Thyroid gland (tissue), 4 donors: ENCODE measurements around the gene IMP3. TPM values are rescaled to one million over a fixed set of nuclear protein-coding genes. Genes with fewer than 3 reads are reported as not detected.
"Not testable (repeated sequence)": the region's sequence is repeated elsewhere in the genome, so short reads cannot be mapped to it uniquely, and the experiment has no call there.

Experiments
- DNase-seq, 2 donors: peaks; one replicate each; pipeline ENCODE4 v3.0.0-alpha.2; 2019
- H3K27ac ChIP-seq, 3 donors: fragments of 200-600 bp; sonication (generic); 1 replicate in 2 of 3; 2 replicates in 1 of 3; pipeline ENCODE4 v1.5.1; 2016 to 2019; ENCODE audit warnings: mild to moderate bottlenecking in 1 of 3, moderate library complexity in 1 of 3
- H3K27me3 ChIP-seq: fragments of 200-600 bp; sonication (generic); one replicate; pipeline ENCODE4 v1.5.1; 2019
- H3K36me3 ChIP-seq, 2 donors: fragments of 200-600 bp; sonication (generic); one replicate each; pipeline ENCODE4 v1.5.1; 2016 to 2019
- H3K4me1 ChIP-seq, 2 donors: fragments of 200-600 bp; sonication (generic); one replicate each; pipeline ENCODE4 v1.5.1; 2017 to 2019
- H3K4me3 ChIP-seq, 3 donors: fragments of 200-600 bp; sonication (generic); replicated peaks in 1 of 3; 1 replicate in 2 of 3; 2 replicates in 1 of 3; pipeline ENCODE4 v1.5.1; 2016; ENCODE audit warnings: mild to moderate bottlenecking in 1 of 3
- H3K9me3 ChIP-seq: fragments of 200-600 bp; sonication (generic); one replicate; pipeline ENCODE4 v1.5.1; 2017
- POLR2A ChIP-seq, 2 donors: fragments of 450-650 bp; IDR thresholded peaks; one replicate each; pipeline ENCODE4 v1.6.1; 2017; ENCODE audit warnings: antibody characterized with exemption in 2 of 2, mild to moderate bottlenecking in 2 of 2, moderate library complexity in 1 of 2
- WGBS, 2 donors: methylation state at CpG; one replicate each; pipeline ENCODE4 v1.1.5; 2017; 5-methylcytosine and 5-hydroxymethylcytosine counted together
- intact Hi-C: fragments of 100-400 bp; cut with DNase I; formaldehyde crosslinking; loops from one replicate; pipeline ENCODE4 v1.15.1; 2023
- total RNA-seq, 4 donors: library from RNA; depleted of rRNA; stranded (reverse); fragments of >200 nt; gene quantifications; one replicate each; pipeline ENCODE4 v1.2.3, GENCODE V29; 2016
- TF ChIP-seq, protein P1 (sequence below), 6 experiments: fragments of 200-600 bp in 3 of 6; fragments of 450-650 bp in 3 of 6; sonication (generic) in 3 of 6; IDR thresholded peaks; one replicate each; pipeline ENCODE4 v1.5.1; 2016 to 2019; ENCODE audit warnings: antibody characterized with exemption in 6 of 6, mild to moderate bottlenecking in 2 of 6, inconsistent platforms in 1 of 6, moderate library complexity in 1 of 6

The IMP3 gene
- total RNA-seq, 4 donors from 2014 or later = 75.2 to 187 (median 133) TPM

DNA sequence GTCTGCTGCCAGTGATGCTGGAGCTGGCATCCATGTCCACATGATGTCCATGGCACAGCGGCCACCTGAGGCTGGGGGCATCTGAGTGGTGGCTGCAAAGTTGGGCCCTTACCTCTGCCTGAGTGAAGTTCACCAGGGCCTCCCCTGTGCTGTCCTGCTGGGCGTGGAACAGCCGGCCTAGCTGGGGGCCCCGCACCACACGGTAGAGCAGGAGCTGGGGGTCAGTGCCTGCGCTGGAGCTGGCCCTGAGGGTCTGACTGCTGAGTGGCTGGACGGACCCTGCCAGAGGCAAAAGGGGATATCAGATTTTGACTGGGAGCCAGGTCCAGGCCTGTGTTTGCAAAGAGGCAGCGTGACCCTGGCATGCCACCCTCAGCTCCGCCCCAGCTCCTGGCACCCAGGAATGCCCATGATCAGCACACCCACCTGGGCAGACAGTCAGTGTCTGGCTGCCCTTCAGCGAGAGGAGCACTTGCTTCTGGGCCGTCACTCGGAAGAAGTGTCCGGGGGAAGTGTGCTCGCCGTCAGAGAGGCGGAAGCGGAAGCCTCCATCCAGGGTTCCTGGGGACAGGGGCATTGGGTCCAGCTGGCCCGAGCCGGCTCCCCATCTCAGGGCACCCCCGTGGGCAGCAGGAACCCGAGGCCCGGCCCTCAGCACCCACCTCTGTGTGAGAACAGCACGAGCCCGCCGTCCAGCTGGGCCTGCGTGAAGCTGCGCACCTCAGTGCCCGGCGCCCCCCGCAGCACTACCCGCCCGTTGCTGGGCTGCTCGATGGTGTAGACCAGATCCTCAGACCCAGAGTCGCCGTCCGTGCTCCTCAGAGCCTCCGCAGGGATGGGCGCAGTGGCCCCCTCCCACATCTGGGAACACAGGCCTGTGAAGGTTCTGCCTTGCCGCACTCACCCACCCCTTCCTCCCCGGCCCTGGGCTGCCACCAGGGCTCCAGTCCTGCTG lies 42.4 kb upstream of the IMP3 start:
- Histone ChIP-seq H3K4me1 (peaks cover 4 to 7% of the 10 kb centered on the region in 2 donors), H3K4me3 (no peak overlapping the region), H3K27ac (no peak overlapping the region), H3K27me3 (no peaks in the 10 kb centered on the region), H3K36me3 (no peaks in the 10 kb centered on the region), H3K9me3 (no peaks in the 10 kb centered on the region)
- DNase-seq = no peak
- intact Hi-C loops = loop anchor here (5.0 to 10.0 kb wide), 3 partner anchors 48 to 315 kb away; partner anchors contain the start of gene MAN2C1
- no peak for TF ChIP-seq POLR2A (IDR thresholded peaks at IDR 0.05)
- TF ChIP-seq, protein P1, sequence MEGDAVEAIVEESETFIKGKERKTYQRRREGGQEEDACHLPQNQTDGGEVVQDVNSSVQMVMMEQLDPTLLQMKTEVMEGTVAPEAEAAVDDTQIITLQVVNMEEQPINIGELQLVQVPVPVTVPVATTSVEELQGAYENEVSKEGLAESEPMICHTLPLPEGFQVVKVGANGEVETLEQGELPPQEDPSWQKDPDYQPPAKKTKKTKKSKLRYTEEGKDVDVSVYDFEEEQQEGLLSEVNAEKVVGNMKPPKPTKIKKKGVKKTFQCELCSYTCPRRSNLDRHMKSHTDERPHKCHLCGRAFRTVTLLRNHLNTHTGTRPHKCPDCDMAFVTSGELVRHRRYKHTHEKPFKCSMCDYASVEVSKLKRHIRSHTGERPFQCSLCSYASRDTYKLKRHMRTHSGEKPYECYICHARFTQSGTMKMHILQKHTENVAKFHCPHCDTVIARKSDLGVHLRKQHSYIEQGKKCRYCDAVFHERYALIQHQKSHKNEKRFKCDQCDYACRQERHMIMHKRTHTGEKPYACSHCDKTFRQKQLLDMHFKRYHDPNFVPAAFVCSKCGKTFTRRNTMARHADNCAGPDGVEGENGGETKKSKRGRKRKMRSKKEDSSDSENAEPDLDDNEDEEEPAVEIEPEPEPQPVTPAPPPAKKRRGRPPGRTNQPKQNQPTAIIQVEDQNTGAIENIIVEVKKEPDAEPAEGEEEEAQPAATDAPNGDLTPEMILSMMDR (IDR thresholded peaks at IDR 0.05) = no peak
- WGBS, 2 donors = 86 to 96% methylated on average over 20 to 22 of the region's 40 CpGs

DNA sequence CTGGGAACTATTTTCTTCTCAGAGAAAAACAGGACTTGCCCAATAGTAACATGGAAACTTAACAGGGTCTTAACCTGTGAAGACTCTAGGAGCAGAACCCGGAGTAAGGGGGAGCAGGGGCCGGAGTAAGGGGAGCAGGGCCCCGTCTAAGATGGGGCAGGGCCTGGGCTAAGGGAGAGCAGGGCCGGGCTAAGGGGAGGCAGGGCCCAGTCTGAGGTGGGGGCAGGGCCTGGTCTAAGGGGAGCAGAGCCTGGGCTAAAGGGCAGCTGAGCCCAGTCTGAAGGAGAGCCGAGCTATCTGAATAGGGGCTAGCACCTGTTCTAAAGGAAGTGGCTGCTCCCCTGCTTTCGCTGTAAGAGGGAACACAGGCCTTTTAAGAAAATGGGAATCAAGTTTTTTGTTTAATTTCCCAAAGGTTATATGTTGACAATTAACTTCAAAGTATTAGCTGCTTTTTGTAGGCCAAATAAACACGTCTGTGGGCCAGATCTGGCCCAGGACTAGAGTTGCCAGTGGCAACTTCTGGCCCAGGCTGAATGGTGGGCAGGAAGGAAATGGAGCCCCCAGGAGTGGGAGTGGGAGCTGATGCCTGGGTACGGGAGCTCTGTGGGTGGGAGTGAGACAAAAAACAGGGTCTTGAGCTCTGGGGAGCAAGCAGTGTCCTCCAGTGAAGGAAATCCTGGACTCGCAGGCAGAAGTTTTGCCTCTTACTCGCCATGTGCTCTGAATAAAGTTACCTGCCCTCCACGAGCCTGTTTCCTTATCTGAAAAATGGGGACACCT lies 40.2 kb upstream of the IMP3 start:
- intact Hi-C loops = loop anchor here (5.0 to 10.0 kb wide), 3 partner anchors 45 to 313 kb away; partner anchors contain the start of gene MAN2C1
- H3K36me3 ChIP-seq = no peaks in the 10 kb centered on the region
- H3K27ac ChIP-seq = no peak overlapping the region

DNA sequence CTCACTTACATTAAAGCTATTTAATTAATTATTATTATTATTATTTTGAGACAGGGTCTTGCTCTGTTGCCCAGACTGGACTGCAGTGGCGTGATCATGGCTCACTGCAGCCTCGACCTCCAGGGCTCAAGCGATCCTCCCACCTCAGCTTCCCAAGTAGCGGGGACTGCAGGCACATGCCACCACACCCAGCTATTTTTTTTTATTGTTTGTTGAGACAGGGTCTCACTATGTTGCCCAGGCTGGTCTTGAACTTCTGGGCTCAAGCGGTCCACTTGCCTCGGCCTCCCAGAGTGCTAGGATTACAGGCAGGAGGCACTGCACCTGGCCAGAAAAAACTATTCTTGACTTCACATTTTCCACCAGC lies 38.3 kb upstream of the IMP3 start:
- peaks cover 8 to 14% of the 10 kb centered on the region in 2 donors for H3K4me1 ChIP-seq
- H3K36me3 ChIP-seq, intact Hi-C loops, H3K27ac ChIP-seq, DNase-seq, H3K9me3 ChIP-seq, H3K4me3 ChIP-seq, H3K27me3 ChIP-seq: not testable (repeated sequence)
- 93 to 94% methylated on average over 6 of the region's 6 CpGs for WGBS, 2 donors

More for the DNA sequence above, 40.2 kb upstream of the IMP3 start:
- WGBS, 2 donors = 82 to 83% methylated on average over 11 of the region's 11 CpGs
- H3K9me3 ChIP-seq = no peaks in the 10 kb centered on the region
- H3K27me3 ChIP-seq = no peaks in the 10 kb centered on the region
- no peak overlapping the region for H3K4me3 ChIP-seq
- H3K4me1 ChIP-seq = peaks cover 4 to 9% of the 10 kb centered on the region in 2 donors
- DNase-seq = no peak
- no peak for TF ChIP-seq POLR2A (IDR thresholded peaks at IDR 0.05)
- TF ChIP-seq, protein P1 (IDR thresholded peaks at IDR 0.05) = no peak

DNA sequence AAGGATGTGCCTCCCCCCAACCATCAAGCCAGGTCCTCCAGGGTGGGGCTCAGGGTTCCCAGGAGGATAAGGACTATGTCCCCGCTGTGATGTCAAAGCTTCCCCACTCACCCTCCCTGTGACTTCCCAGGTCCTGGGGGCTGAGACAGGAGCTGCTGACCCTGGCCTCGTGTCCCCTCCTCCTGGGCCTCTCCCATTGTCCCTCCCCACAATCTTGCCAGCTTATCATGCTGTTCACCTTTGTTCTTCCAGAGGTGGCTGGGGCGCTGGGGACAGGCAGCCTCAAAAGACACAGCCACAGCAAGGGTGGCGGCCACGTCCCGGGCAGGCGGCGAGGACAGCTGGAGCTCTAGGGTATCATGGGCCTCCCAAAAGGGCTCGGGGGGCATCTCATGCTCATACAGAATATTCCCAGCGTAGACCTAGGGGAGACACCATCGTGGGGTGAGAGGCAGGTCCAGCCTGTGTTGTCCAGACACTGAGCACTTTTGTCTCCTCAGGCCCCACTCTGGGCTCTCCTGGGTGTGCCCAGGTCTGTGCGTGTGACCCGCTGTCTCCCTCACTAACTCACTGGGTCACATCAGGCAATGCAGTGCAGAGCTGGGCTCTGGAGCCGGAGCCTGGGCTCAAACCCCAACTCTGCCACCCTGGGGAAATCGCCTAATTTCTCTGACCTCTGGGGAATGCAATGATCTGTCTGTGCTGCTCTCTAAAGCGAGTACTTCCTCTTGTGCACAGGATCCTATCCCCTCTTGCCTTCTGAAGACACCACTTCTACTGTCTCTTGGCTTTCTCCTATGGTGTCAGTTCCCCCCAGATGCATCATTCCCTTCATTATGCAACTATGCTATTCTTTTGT lies 37.7 kb upstream of the IMP3 start:
- H3K27ac ChIP-seq = no peak overlapping the region
- peaks cover 14 to 20% of the 10 kb centered on the region in 2 donors for H3K4me1 ChIP-seq
- no peaks in the 10 kb centered on the region for H3K27me3 ChIP-seq
- WGBS, 2 donors = 84 to 93% methylated on average over 15 to 16 of the region's 16 CpGs
- no peak for DNase-seq
- no peaks in the 10 kb centered on the region for H3K9me3 ChIP-seq
- H3K4me3 ChIP-seq = no peak overlapping the region
- TF ChIP-seq, protein P1 (IDR thresholded peaks at IDR 0.05) = no peak
- TF ChIP-seq POLR2A (IDR thresholded peaks at IDR 0.05) = no peak
- intact Hi-C loops = no loop called here
- no peaks in the 10 kb centered on the region for H3K36me3 ChIP-seq
